A673 (cell line): ENCODE measurements around the gene EPAS1. TPM values are rescaled to one million over a fixed set of nuclear protein-coding genes. Genes with fewer than 3 reads are reported as not detected.

Experiments
- BruUV-seq: library from RNA; stranded (reverse); fragments of 400-500 nt; replicated peaks from 2 replicates; lab custom pipeline; 2021; lab: Mats Ljungman, UMichigan
- CTCF ChIA-PET: fragments of 300-600 bp; sonication (Branson Sonifier 250); formaldehyde crosslinking; loops from one replicate; lab custom pipeline; 2022; ENCODE audit warnings: antibody characterized with exemption; lab: Charles Lee
- POLR2A ChIA-PET: fragments of 300-600 bp; sonication (Branson Sonifier 250); formaldehyde crosslinking; loops from one replicate; lab custom pipeline; 2022; ENCODE audit warnings: antibody characterized with exemption; ENCODE audit not compliant: low non-redundant PET; lab: Charles Lee
- DNase-seq: peaks from one replicate; pipeline ENCODE4 v3.0.0-alpha.2; 2015; ENCODE audit warnings: low spot score
- H3K27ac ChIP-seq: fragments of 200-600 bp; sonication (generic); 2 replicates; pipeline ENCODE4 v1.5.1; 2016; ENCODE audit warnings: mixed run types, low read depth, mild to moderate bottlenecking, mixed read lengths, antibody characterized with exemption, low read length; ENCODE audit not compliant: poor library complexity, severe bottlenecking
- H3K27me3 ChIP-seq: fragments of 200-600 bp; sonication (generic); replicated peaks from 2 replicates; pipeline ENCODE4 v1.6.1; 2017; ENCODE audit warnings: mixed run types, low read depth, mild to moderate bottlenecking, mixed read lengths, antibody characterized with exemption, low read length; ENCODE audit not compliant: insufficient read depth, poor library complexity
- H3K36me3 ChIP-seq: fragments of 200-600 bp; sonication (generic); 2 replicates; pipeline ENCODE4 v1.6.1; 2016; ENCODE audit warnings: mixed run types, mild to moderate bottlenecking, mixed read lengths, antibody characterized with exemption, low read length; ENCODE audit not compliant: insufficient read depth, poor library complexity, severe bottlenecking
- H3K4me1 ChIP-seq: fragments of 200-600 bp; sonication (generic); 2 replicates; pipeline ENCODE4 v1.6.1; 2017; ENCODE audit warnings: mixed run types, mild to moderate bottlenecking, mixed read lengths, antibody characterized with exemption, low read length; ENCODE audit not compliant: insufficient read depth, poor library complexity, severe bottlenecking
- H3K4me3 ChIP-seq: fragments of 200-600 bp; sonication (generic); 2 replicates; pipeline ENCODE4 v1.5.1; 2016; ENCODE audit warnings: low read depth, mixed run types, mild to moderate bottlenecking, mixed read lengths, low read length; ENCODE audit not compliant: poor library complexity, severe bottlenecking
- H3K9me3 ChIP-seq: fragments of 200-600 bp; sonication (generic); 2 replicates; pipeline ENCODE4 v1.6.1; 2016; ENCODE audit warnings: mixed run types, low read depth, mild to moderate bottlenecking, mixed read lengths, antibody characterized with exemption, low read length; ENCODE audit not compliant: poor library complexity, severe bottlenecking
- CTCF ChIP-seq: fragments of 300-800, 200-600 bp; sonication (generic); conservative IDR thresholded peaks from 2 replicates; pipeline ENCODE4 v1.5.1; 2017; ENCODE audit warnings: low read depth, mild to moderate bottlenecking, antibody characterized with exemption, low read length, moderate library complexity, mixed read lengths
- EZH2 ChIP-seq: fragments of 200-600 bp; sonication (generic); IDR thresholded peaks from 2 replicates; pipeline ENCODE4 v1.6.1; 2017; ENCODE audit warnings: borderline replicate concordance, low read depth, mild to moderate bottlenecking, mixed read lengths, antibody characterized with exemption, low read length; ENCODE audit not compliant: poor library complexity, severe bottlenecking
- intact Hi-C: fragments of 100-400 bp; cut with micrococcal nuclease; formaldehyde crosslinking; loops from one replicate; pipeline ENCODE4 v1.10.0; 2022; ENCODE audit not compliant: unreplicated experiment
- total RNA-seq: library from RNA; stranded (reverse); gene quantifications from 2 replicates; pipeline ENCODE4 v1.2.3, GENCODE V29; 2021

Gene EPAS1
- total RNA-seq, 1 experiment from 2014 or later = 0.41 TPM

- no peaks in the 10 kb centered on the region for H3K36me3 ChIP-seq
- CTCF ChIA-PET = no interaction called here
- no TSS peak for BruUV-seq
Measured at GRCh38 chr2:46263347-46263746, 33.9 kb upstream of the EPAS1 start.

GRCh38 chr2:46264447-46264846 lies 32.8 kb upstream of the EPAS1 start:
- DNase-seq = no peak
- Histone ChIP-seq H3K9me3 (no peaks in the 10 kb centered on the region), H3K4me3 (no peak overlapping the region), H3K27ac (no peak overlapping the region), H3K36me3 (no peaks in the 10 kb centered on the region), H3K4me1 (no peaks in the 10 kb centered on the region), H3K27me3 (no peaks in the 10 kb centered on the region)
- ChIA-PET POLR2A (no interaction called here), CTCF (no interaction called here)
- intact Hi-C loops = no loop called here
- no TSS peak for BruUV-seq
- no peak for TF ChIP-seq CTCF
- TF ChIP-seq EZH2 = no peak

More at GRCh38 chr2:46263347-46263746, 33.9 kb upstream of the EPAS1 start:
- POLR2A ChIA-PET = no interaction called here
- no peak for TF ChIP-seq CTCF
- Histone ChIP-seq H3K4me1 (no peaks in the 10 kb centered on the region), H3K27me3 (no peaks in the 10 kb centered on the region), H3K9me3 (no peaks in the 10 kb centered on the region), H3K4me3 (no peak overlapping the region), H3K27ac (no peak overlapping the region)
- DNase-seq = no peak
- intact Hi-C loops = no loop called here

GRCh38 chr2:46266134-46266533 lies 31.1 kb upstream of the EPAS1 start:
- ChIA-PET CTCF (no interaction called here), POLR2A (no interaction called here)
- no TSS peak for BruUV-seq
- Histone ChIP-seq H3K4me3 (no peak overlapping the region), H3K27ac (no peak overlapping the region), H3K9me3 (no peaks in the 10 kb centered on the region), H3K36me3 (no peaks in the 10 kb centered on the region), H3K27me3 (no peaks in the 10 kb centered on the region), H3K4me1 (no peaks in the 10 kb centered on the region)
- TF ChIP-seq EZH2 = no peak
- TF ChIP-seq CTCF = no peak
- no peak for DNase-seq
- intact Hi-C loops = no loop called here
